Subcutaneous abdominal adipose tissue (tissue), 5 donors: ENCODE results near the gene GPRIN3.

Experiments used
- H3K27ac ChIP-seq: one replicate; pipeline ENCODE4 v1.7.0; 2013; ENCODE audit warnings: low read depth, mild to moderate bottlenecking, inconsistent platforms, low read length, moderate library complexity
- H3K27me3 ChIP-seq, 5 donors: one replicate each; pipeline ENCODE4 v1.7.0; 2013; ENCODE audit warnings: low read length in 5 of 5, inconsistent platforms in 1 of 5; ENCODE audit not compliant: control insufficient read depth in 5 of 5, insufficient read depth in 4 of 5
- H3K36me3 ChIP-seq, 5 donors: one replicate each; pipeline ENCODE4 v1.7.0; 2013; ENCODE audit warnings: low read length in 5 of 5; ENCODE audit not compliant: control insufficient read depth in 5 of 5, insufficient read depth in 5 of 5
- H3K4me1 ChIP-seq, 5 donors: one replicate each; pipeline ENCODE4 v1.7.0; 2013; ENCODE audit warnings: low read length in 5 of 5, mild to moderate bottlenecking in 3 of 5, moderate library complexity in 1 of 5; ENCODE audit not compliant: control insufficient read depth in 5 of 5, insufficient read depth in 5 of 5
- H3K4me3 ChIP-seq, 5 donors: one replicate each; pipeline ENCODE4 v1.7.0; 2013; ENCODE audit warnings: low read length in 5 of 5, low read depth in 1 of 5
- H3K9ac ChIP-seq, 5 donors: one replicate each; pipeline ENCODE4 v1.7.0; 2013; ENCODE audit warnings: low read length in 5 of 5, mild to moderate bottlenecking in 4 of 5, moderate library complexity in 3 of 5
- H3K9me3 ChIP-seq, 5 donors: one replicate each; pipeline ENCODE4 v1.7.0; 2013; ENCODE audit warnings: low read length in 5 of 5; ENCODE audit not compliant: control insufficient read depth in 5 of 5
- donor health status: healthy.
- donor health status: healthy.
- donor health status: healthy.
- donor health status: healthy.
- donor health status: healthy.

GPRIN3 gene

DNA sequence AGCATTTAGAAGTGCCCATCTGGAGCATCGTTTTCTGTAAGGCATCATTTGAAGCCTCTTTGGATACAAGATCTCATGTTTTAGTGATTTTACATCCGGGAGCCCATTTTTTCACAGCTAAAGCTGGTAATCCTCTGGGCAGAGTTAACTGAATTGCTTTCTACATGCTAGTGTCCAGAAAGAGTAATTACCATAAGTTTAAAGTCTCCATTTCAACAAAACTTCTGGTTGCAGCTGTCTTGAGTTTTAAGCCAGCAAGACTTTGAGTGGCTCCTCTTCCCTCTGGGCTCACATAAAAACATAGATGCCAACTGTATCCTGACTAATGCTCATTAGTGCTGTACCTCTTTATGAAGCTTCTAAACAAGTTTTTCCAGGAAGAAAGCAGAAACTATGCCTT is 65.4 kb downstream of the GPRIN3 start:
- H3K9ac ChIP-seq = no peak overlapping the region
- peaks cover 0 to 19% (median 19%) of the 10 kb centered on the region in 5 donors for H3K4me1 ChIP-seq
- H3K27ac ChIP-seq = no peak overlapping the region
- H3K9me3 ChIP-seq = no peaks in the 10 kb centered on the region
- H3K4me3 ChIP-seq = no peak overlapping the region
- H3K36me3 ChIP-seq = no peaks in the 10 kb centered on the region
- no peaks in the 10 kb centered on the region for H3K27me3 ChIP-seq

- Histone ChIP-seq H3K4me1 (peaks cover 0 to 9% (median 0%) of the 10 kb centered on the region in 5 donors), H3K9me3 (no peaks in the 10 kb centered on the region), H3K4me3 (no peak overlapping the region), H3K9ac (no peak overlapping the region), H3K27me3 (no peaks in the 10 kb centered on the region), H3K27ac (no peak overlapping the region), H3K36me3 (no peaks in the 10 kb centered on the region)
Measured at GRCh38 chr4:89230271-89230670, 77.3 kb downstream of the GPRIN3 start.

DNA sequence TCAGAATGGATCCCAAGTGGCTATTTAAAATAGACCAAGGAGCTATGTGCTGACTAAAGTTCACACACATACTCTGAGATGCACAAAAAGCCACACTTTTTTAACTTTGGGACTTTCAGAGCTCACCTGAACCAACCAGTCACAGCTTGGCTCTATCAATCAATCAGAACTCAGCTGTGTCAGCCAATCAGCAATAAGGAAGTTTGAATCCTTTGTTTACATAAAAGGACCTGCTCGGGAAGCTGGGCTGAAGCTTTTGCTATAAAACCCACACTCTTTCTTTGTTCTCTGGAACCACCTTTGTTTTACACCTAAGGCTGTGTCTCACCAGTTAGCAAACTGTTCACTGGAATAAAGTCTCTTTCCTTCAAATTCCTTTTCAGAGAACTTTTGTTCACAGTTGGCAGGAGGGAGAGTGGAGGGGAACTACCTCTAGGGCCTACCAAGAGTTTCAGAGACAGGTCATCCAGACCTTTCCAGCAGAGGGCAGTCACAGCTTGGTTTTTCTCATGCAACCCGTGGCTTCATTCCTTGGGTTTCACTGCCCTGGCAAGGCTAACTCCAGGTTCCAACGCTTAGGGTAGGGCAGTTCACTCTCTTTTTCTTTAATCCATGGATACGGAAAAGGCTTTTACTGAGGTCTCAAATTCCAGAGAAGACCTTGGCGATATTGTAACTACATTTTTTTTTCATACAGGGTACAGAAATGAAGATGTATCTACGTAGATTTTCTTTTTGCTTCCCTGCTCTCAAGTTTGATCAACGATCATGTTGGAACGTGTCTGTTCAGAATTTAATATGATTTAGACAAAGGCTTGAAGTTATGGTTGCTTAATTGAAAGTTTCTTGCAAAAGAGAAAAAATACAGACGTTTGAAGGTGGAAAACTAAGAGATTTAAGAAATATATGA is 80.7 kb downstream of the GPRIN3 start:
- Histone ChIP-seq H3K27ac (no peak overlapping the region), H3K36me3 (no peaks in the 10 kb centered on the region), H3K9ac (peak overlapping the region in 1 of 5 donors; percentile 21), H3K4me3 (peak overlapping the region in 1 of 5 donors; percentile 37), H3K4me1 (peaks cover 0 to 9% (median 0%) of the 10 kb centered on the region in 5 donors), H3K27me3 (no peaks in the 10 kb centered on the region), H3K9me3 (no peaks in the 10 kb centered on the region)

DNA sequence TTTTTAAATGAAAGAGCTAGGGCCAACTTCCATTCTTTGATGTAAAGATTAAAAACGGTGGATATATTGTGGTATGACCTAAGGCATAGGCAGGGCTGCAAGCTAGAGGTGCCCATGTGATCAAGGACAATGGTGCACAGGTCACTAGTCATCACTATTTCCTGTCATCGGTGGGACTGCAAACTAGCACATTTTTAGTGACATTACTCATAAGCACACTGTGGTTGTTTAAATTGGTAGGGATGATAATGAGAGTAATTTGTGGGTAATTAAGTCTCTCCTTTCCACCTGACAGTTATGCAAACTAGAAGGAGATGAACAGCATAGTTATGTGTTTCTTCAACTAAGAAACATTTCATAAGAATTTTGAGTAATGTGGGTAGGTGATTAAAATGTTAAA is 85.4 kb downstream of the GPRIN3 start:
- Histone ChIP-seq H3K9me3 (no peaks in the 10 kb centered on the region), H3K9ac (no peak overlapping the region), H3K4me3 (no peak overlapping the region), H3K27ac (no peak overlapping the region), H3K27me3 (no peaks in the 10 kb centered on the region), H3K4me1 (peaks cover 0 to 7% (median 0%) of the 10 kb centered on the region in 5 donors), H3K36me3 (no peaks in the 10 kb centered on the region)

DNA sequence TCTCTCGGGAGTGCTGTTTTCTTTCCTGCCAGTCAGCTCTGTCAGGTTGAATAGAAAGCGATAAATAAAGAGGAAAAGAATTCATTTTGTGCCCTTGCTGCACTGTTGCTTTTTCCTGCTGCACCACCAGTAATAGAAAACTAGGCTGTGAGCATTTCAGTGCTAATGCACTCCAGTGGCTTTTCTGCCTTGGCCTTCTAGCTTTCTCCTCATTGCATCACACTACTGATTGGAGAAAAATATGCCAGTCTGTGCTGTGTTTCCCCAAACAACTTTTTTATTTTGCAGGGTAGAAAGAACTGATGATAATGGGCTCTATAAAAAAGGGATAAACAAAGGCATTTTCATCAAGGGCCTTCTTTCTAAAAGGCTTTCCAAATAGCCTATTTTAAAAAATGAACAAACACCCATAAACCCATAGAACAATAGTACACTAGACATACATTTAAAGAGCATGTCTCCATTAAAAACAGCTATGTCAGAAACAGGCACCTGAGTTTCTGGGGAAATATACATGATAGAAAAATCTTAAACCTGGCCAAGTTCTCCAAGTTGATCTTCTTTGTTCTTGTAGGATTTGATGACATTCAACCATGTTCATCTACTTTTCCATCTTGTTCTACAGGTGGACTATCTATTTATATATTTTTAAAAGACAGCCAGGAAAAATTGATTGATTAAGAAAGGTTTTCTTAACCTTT is 86.3 kb downstream of the GPRIN3 start:
- H3K9me3 ChIP-seq = no peaks in the 10 kb centered on the region
- no peak overlapping the region for H3K27ac ChIP-seq
- peaks cover 0 to under 1% (median 0%) of the 10 kb centered on the region in 5 donors for H3K4me1 ChIP-seq
- no peak overlapping the region for H3K4me3 ChIP-seq
- no peak overlapping the region for H3K9ac ChIP-seq
- no peaks in the 10 kb centered on the region for H3K36me3 ChIP-seq
- no peaks in the 10 kb centered on the region for H3K27me3 ChIP-seq

GRCh38 chr4:89218587-89218986 is 89.0 kb downstream of the GPRIN3 start:
- Histone ChIP-seq H3K4me3 (no peak overlapping the region), H3K9me3 (no peaks in the 10 kb centered on the region), H3K36me3 (no peaks in the 10 kb centered on the region), H3K4me1 (no peaks in the 10 kb centered on the region), H3K27ac (no peak overlapping the region), H3K9ac (no peak overlapping the region), H3K27me3 (no peaks in the 10 kb centered on the region)

- Histone ChIP-seq H3K4me3 (no peak overlapping the region), H3K9me3 (no peaks in the 10 kb centered on the region), H3K27me3 (no peaks in the 10 kb centered on the region), H3K4me1 (no peaks in the 10 kb centered on the region), H3K27ac (no peak overlapping the region), H3K9ac (no peak overlapping the region), H3K36me3 (no peaks in the 10 kb centered on the region)
Measured at GRCh38 chr4:89217604-89218003, 90.0 kb downstream of the GPRIN3 start.

DNA sequence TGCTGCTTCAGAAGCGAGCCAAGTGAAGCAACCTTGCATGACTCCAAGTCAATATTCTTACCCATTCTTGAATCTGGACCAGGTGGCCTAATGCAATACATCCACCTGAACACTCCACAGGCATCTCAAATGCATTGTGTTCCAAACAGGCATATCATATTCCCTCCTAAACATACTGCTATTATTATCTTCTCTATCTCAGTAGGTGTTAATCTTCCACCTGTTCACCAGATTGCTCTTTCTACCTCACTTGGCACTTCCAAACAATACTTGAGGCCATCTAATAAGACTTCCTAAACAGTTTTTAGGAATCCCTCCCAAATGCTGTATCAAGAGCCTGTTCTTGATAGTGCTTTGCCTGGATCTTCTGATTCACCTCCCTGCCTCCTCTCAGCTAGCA is 90.7 kb downstream of the GPRIN3 start:
- H3K4me1 ChIP-seq = no peaks in the 10 kb centered on the region
- no peaks in the 10 kb centered on the region for H3K27me3 ChIP-seq
- H3K9me3 ChIP-seq = no peaks in the 10 kb centered on the region
- H3K36me3 ChIP-seq = no peaks in the 10 kb centered on the region
- no peak overlapping the region for H3K4me3 ChIP-seq
- H3K27ac ChIP-seq = no peak overlapping the region
- H3K9ac ChIP-seq = no peak overlapping the region

GRCh38 chr4:89216422-89216821 is 91.2 kb downstream of the GPRIN3 start:
- no peaks in the 10 kb centered on the region for H3K27me3 ChIP-seq
- no peak overlapping the region for H3K9ac ChIP-seq
- H3K36me3 ChIP-seq = no peaks in the 10 kb centered on the region
- no peak overlapping the region for H3K27ac ChIP-seq
- H3K9me3 ChIP-seq = no peaks in the 10 kb centered on the region
- no peaks in the 10 kb centered on the region for H3K4me1 ChIP-seq
- H3K4me3 ChIP-seq = no peak overlapping the region

GRCh38 chr4:89215736-89216135 is 91.9 kb downstream of the GPRIN3 start:
- H3K27ac ChIP-seq = no peak overlapping the region
- H3K4me1 ChIP-seq = no peaks in the 10 kb centered on the region
- no peaks in the 10 kb centered on the region for H3K27me3 ChIP-seq
- H3K4me3 ChIP-seq = no peak overlapping the region
- H3K36me3 ChIP-seq = no peaks in the 10 kb centered on the region
- no peak overlapping the region for H3K9ac ChIP-seq
- H3K9me3 ChIP-seq = no peaks in the 10 kb centered on the region
